Activated CD4-positive, alpha-beta T cell treated with anti-CD3 and anti-CD28 coated beads for 36 hours (primary cell): ENCODE data around the gene PTPRO. TPM values are rescaled to one million over a fixed set of nuclear protein-coding genes. Genes with fewer than 3 reads are reported as not detected.
"Not testable (repeated sequence)": the region's sequence is repeated elsewhere in the genome, so short reads cannot be mapped to it uniquely, and the experiment has no call there.

ENCODE experiments used
- ATAC-seq: fragments of 200-7000 bp; cut with Tn5 transposase; one replicate; pipeline ENCODE4 v1.10.0; 2021; ENCODE audit warnings: mild to moderate bottlenecking, moderate library complexity
- CTCF ChIA-PET: fragments of 350-600 bp; sonication (Branson Sonifier 250); formaldehyde crosslinking; loops from one replicate; lab custom pipeline; 2021; ENCODE audit warnings: antibody characterized with exemption; lab: Charles Lee
- POLR2A ChIA-PET: fragments of 350-600 bp; sonication (Branson Sonifier 250); formaldehyde crosslinking; loops from one replicate; lab custom pipeline; 2021; ENCODE audit warnings: antibody characterized with exemption, inconsistent platforms; lab: Charles Lee
- DNase-seq: peaks from one replicate; pipeline ENCODE4 v3.0.0-alpha.2; 2020
- H3K27ac Mint-ChIP-seq: one replicate; pipeline ENCODE4 v1.8.0; 2021; ENCODE audit warnings: mixed read lengths
- H3K27me3 Mint-ChIP-seq: one replicate; pipeline ENCODE4 v1.8.0; 2021; ENCODE audit warnings: mixed read lengths
- H3K36me3 Mint-ChIP-seq: one replicate; pipeline ENCODE4 v1.8.0; 2021; ENCODE audit warnings: low read depth, mixed read lengths
- H3K4me1 Mint-ChIP-seq: one replicate; pipeline ENCODE4 v1.8.0; 2021; ENCODE audit warnings: mixed read lengths
- H3K4me3 Mint-ChIP-seq: one replicate; pipeline ENCODE4 v1.8.0; 2021; ENCODE audit warnings: mild to moderate bottlenecking, moderate library complexity, mixed read lengths
- H3K9me3 Mint-ChIP-seq: one replicate; pipeline ENCODE4 v1.8.0; 2021; ENCODE audit warnings: low read depth, mixed read lengths
- intact Hi-C, 2 experiments: fragments of 100-400 bp; cut with DNase I in 1 of 2; cut with micrococcal nuclease in 1 of 2; formaldehyde crosslinking; loops; one replicate each; pipeline versions ENCODE4 v1.14.2 to v1.15.1; 2022 to 2024; cut with DNase I, micrococcal nuclease
- total RNA-seq, 2 experiments: library from RNA; stranded (reverse); gene quantifications; one replicate each; pipeline ENCODE4 v1.2.3, GENCODE V29; 2021

PTPRO gene
- total RNA-seq, 2 experiments from 2014 or later: 0.46 to 0.49 TPM

GRCh38 chr12:15601210-15601800 is 279.0 kb downstream of the PTPRO start:
- intact Hi-C loops: no loop called here
- Mint-ChIP-seq H3K36me3 (no peaks in the 10 kb centered on the region), H3K9me3 (no peaks in the 10 kb centered on the region), H3K27me3 (peaks cover 2% of the 10 kb centered on the region), H3K4me3 (no peak overlapping the region), H3K27ac (no peak overlapping the region), H3K4me1 (peaks cover 6% of the 10 kb centered on the region)
- peak; percentile 93 for ATAC-seq
- ChIA-PET POLR2A (interaction anchor here (0.6 kb wide), 1 partner anchor 10 kb away, joined by 4 read pairs; no protein-coding TSS in a partner anchor), CTCF (no interaction called here)
- DNase-seq: peak; percentile 15

- POLR2A ChIA-PET: no interaction called here
- H3K27ac Mint-ChIP-seq: no peak overlapping the region
- CTCF ChIA-PET: interaction anchor here (0.9 kb wide), 1 partner anchor 17 kb away, joined by 3 read pairs; no protein-coding TSS in a partner anchor
- DNase-seq (no peak), ATAC-seq (peak; percentile 30)
- H3K27me3 Mint-ChIP-seq: peaks cover 4% of the 10 kb centered on the region
- H3K36me3 Mint-ChIP-seq: no peaks in the 10 kb centered on the region
- peaks cover 6% of the 10 kb centered on the region for H3K4me1 Mint-ChIP-seq
- no peaks in the 10 kb centered on the region for H3K9me3 Mint-ChIP-seq
- intact Hi-C loops: no loop called here
- no peak overlapping the region for H3K4me3 Mint-ChIP-seq
Observed at GRCh38 chr12:15602051-15602672, 279.9 kb downstream of the PTPRO start.

GRCh38 chr12:15603474-15604085 is 281.3 kb downstream of the PTPRO start:
- ChIA-PET CTCF (interaction anchor here (1.0 to 1.4 kb wide), 3 partner anchors 13 to 14 kb away, joined by 3 to 6 read pairs (median 4); no protein-coding TSS in a partner anchor), POLR2A (no interaction called here)
- Mint-ChIP-seq H3K9me3 (no peaks in the 10 kb centered on the region), H3K27me3 (peaks cover 4% of the 10 kb centered on the region), H3K4me3 (no peak overlapping the region), H3K36me3 (no peaks in the 10 kb centered on the region), H3K27ac (no peak overlapping the region), H3K4me1 (peaks cover 6% of the 10 kb centered on the region)
- intact Hi-C loops: no loop called here
- DNase-seq: no peak
- no peak for ATAC-seq

DNA sequence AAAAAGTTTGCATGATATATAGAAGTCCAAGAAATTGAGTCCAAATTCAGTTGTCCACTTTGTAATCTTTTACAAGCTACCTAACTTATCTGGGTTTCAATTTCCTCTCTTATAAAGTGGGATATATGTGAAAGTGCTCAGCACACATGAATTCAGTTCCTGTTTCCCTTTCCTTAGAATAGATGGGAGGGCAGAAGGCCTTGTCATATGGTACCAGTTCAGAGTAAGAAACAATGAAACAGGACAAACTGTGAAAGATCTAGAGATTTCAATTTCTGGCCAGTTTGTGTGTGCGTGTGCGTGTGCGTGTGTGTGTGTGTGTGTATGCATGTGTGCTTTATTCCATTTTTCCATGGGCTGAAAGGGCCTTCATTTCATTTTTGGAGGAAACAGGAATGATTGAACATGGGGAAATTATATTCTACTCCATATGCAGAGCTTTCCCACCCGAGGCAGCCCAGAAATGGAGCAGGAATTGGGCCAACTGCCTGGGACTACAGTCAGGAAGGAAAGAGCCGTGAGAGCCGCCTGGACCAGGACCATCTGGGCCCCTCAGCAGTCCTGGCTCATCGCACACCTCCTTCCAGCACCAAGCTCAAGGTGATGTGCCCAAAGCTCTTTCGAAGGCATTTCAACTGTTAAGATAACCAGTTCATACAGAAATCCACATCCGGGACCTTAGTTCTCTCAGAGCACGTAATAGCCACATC is 283.7 kb downstream of the PTPRO start:
- intact Hi-C loops: no loop called here
- peaks cover 6% of the 10 kb centered on the region for H3K4me1 Mint-ChIP-seq
- H3K9me3 Mint-ChIP-seq: no peaks in the 10 kb centered on the region
- ATAC-seq (no peak), DNase-seq (no peak)
- no peak overlapping the region for H3K27ac Mint-ChIP-seq
- H3K36me3 Mint-ChIP-seq: no peaks in the 10 kb centered on the region
- peaks cover 4% of the 10 kb centered on the region for H3K27me3 Mint-ChIP-seq
- no peak overlapping the region for H3K4me3 Mint-ChIP-seq
- ChIA-PET POLR2A (no interaction called here), CTCF (interaction anchor here (1.7 kb wide), 1 partner anchor 11 kb away, joined by 4 read pairs; no protein-coding TSS in a partner anchor)

GRCh38 chr12:15608406-15608805 is 286.1 kb downstream of the PTPRO start:
- Mint-ChIP-seq H3K4me1 (no peaks in the 10 kb centered on the region), H3K27ac (no peak overlapping the region), H3K9me3 (peaks cover 3% of the 10 kb centered on the region), H3K36me3 (no peaks in the 10 kb centered on the region), H3K4me3 (no peak overlapping the region), H3K27me3 (peaks cover 2% of the 10 kb centered on the region)
- ChIA-PET POLR2A (no interaction called here), CTCF (interaction anchor here (0.6 to 2.1 kb wide), 3 partner anchors 20 to 73 kb away, joined by 3 to 6 read pairs (median 4); no protein-coding TSS in a partner anchor)
- ATAC-seq (no peak), DNase-seq (no peak)
- intact Hi-C loops: no loop called here

GRCh38 chr12:15608941-15609340 is 286.6 kb downstream of the PTPRO start:
- intact Hi-C loops: no loop called here
- ChIA-PET POLR2A (no interaction called here), CTCF (interaction anchor here (0.6 to 2.1 kb wide), 4 partner anchors 18 to 73 kb away, joined by 3 to 6 read pairs (median 5); no protein-coding TSS in a partner anchor)
- Mint-ChIP-seq H3K36me3 (no peaks in the 10 kb centered on the region), H3K4me3 (no peak overlapping the region), H3K9me3 (peaks cover 3% of the 10 kb centered on the region), H3K27ac (no peak overlapping the region), H3K27me3 (peaks cover 2% of the 10 kb centered on the region), H3K4me1 (no peaks in the 10 kb centered on the region)
- ATAC-seq (no peak), DNase-seq (no peak)

GRCh38 chr12:15613981-15614380 is 291.7 kb downstream of the PTPRO start:
- peaks cover 4% of the 10 kb centered on the region for H3K27me3 Mint-ChIP-seq
- H3K9me3 Mint-ChIP-seq: peaks cover 12% of the 10 kb centered on the region
- ChIA-PET CTCF (no interaction called here), POLR2A (no interaction called here)
- intact Hi-C loops: no loop called here
- ATAC-seq (no peak), DNase-seq (no peak)
- H3K36me3 Mint-ChIP-seq: peaks cover 2% of the 10 kb centered on the region
- H3K4me3 Mint-ChIP-seq: no peak overlapping the region
- no peaks in the 10 kb centered on the region for H3K4me1 Mint-ChIP-seq
- H3K27ac Mint-ChIP-seq: no peak overlapping the region

- H3K36me3 Mint-ChIP-seq, H3K27me3 Mint-ChIP-seq, intact Hi-C loops, ATAC-seq, H3K4me1 Mint-ChIP-seq, H3K27ac Mint-ChIP-seq, DNase-seq, H3K4me3 Mint-ChIP-seq, CTCF ChIA-PET, POLR2A ChIA-PET: not testable (repeated sequence)
- H3K9me3 Mint-ChIP-seq: peaks cover 12% of the 10 kb centered on the region
Observed at GRCh38 chr12:15616495-15616894, 294.2 kb downstream of the PTPRO start.

DNA sequence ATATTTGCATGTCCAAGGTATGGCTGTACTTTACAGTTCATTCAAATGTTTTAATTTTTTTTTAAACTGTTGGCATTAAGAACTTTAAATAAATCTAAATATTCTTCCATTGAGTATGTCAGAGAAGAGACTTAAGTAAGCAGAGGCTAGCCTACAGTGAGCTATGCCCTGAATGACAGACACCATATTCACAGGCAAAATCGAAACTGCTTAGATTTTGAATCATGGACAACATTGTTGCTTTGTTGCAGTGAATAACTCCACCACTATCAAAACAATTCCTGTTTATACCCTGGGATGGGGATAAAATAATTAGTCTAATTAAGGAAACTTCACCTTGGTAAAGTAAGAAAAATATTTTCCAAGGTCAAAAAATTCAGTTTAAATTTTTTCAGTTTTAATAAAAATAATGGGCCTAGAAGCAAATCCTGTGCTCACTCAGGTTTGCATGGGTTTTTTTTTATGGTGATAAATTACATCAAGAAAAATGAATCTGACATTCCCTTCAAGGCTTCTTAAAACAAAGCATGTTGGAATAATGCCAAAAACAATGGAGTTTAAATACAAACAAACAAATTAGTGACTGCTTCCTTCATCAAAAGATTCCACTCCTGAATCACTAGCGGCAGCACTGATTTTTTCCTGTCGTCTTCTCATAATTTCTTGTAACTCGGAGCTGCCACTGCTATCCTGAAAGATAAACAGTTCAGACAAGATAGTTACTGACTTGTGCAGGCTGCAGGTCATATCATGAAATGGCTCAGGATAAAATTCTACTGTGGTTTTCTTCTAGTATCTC is 298.6 kb downstream of the PTPRO start:
- intact Hi-C loops: no loop called here
- Mint-ChIP-seq H3K4me3 (no peak overlapping the region), H3K9me3 (peaks cover 6% of the 10 kb centered on the region), H3K27ac (no peak overlapping the region), H3K36me3 (peaks cover 2% of the 10 kb centered on the region), H3K27me3 (peaks cover 8% of the 10 kb centered on the region), H3K4me1 (no peaks in the 10 kb centered on the region)
- DNase-seq (no peak), ATAC-seq (no peak)
- POLR2A ChIA-PET: no interaction called here
- CTCF ChIA-PET: interaction anchor here (0.6 kb wide), 1 partner anchor 11 kb away, joined by 4 read pairs; no protein-coding TSS in a partner anchor

- Mint-ChIP-seq H3K4me3 (no peak overlapping the region), H3K9me3 (no peaks in the 10 kb centered on the region), H3K4me1 (no peaks in the 10 kb centered on the region), H3K27ac (no peak overlapping the region), H3K36me3 (no peaks in the 10 kb centered on the region), H3K27me3 (no peaks in the 10 kb centered on the region)
- intact Hi-C loops: no loop called here
- DNase-seq (no peak), ATAC-seq (no peak)
- ChIA-PET CTCF (no interaction called here), POLR2A (interaction anchor here (0.5 kb wide), 1 partner anchor 213 kb away, joined by 3 read pairs; no protein-coding TSS in a partner anchor)
Observed at GRCh38 chr12:15625075-15625474, 302.8 kb downstream of the PTPRO start.
